HL-60 (cell line): ENCODE measurements around the gene PITPNB.
A peak's percentile ranks its signal among the peaks of the same experiment; 100 is the strongest.

Experiments
- DNase-seq, 2 experiments: peaks; one replicate each; pipeline ENCODE4 v3.0.0-alpha.2; 2010 to 2020; ENCODE audit warnings: low read depth in 1 of 2, low spot score in 1 of 2
- H3K27ac ChIP-seq: fragments of 250-450 bp; sonication (Bioruptor Pico); replicated peaks from 2 replicates; pipeline ENCODE4 v1.5.1; 2020; ENCODE audit warnings: mild to moderate bottlenecking, moderate library complexity
- H3K27me3 ChIP-seq: fragments of 250-450 bp; sonication (Bioruptor Pico); 2 replicates; pipeline ENCODE4 v1.5.1; 2021; ENCODE audit warnings: mild to moderate bottlenecking, moderate library complexity; ENCODE audit not compliant: insufficient read depth, poor library complexity, severe bottlenecking
- H3K4me3 ChIP-seq: replicated peaks from 2 replicates; pipeline ENCODE4 v1.5.1; 2011; ENCODE audit warnings: mild to moderate bottlenecking, control low read depth, low read length; ENCODE audit not compliant: insufficient read depth
- CTCF ChIP-seq: IDR thresholded peaks from one replicate; pipeline ENCODE4 v1.5.1; 2011; ENCODE audit warnings: low read length, control low read depth, inconsistent platforms; ENCODE audit not compliant: insufficient read depth
- GABPA ChIP-seq: IDR thresholded peaks from 2 replicates; pipeline ENCODE4 v1.6.1; 2012; ENCODE audit warnings: low read depth
- POLR2AphosphoS5 ChIP-seq: IDR thresholded peaks from 2 replicates; pipeline ENCODE4 v1.6.1; 2012; ENCODE audit warnings: low read depth
- REST ChIP-seq: IDR thresholded peaks from 2 replicates; pipeline ENCODE4 v1.6.1; 2012; ENCODE audit warnings: low read depth; ENCODE audit not compliant: insufficient replicate concordance
- SPI1 ChIP-seq: IDR thresholded peaks from 2 replicates; pipeline ENCODE4 v1.6.1; 2012; ENCODE audit warnings: low read depth, mild to moderate bottlenecking, borderline replicate concordance

The PITPNB gene

GRCh38 chr22:27952779-27953178, 33.7 kb upstream of the PITPNB start:
- no peak for DNase-seq
- no peak overlapping the region for H3K27ac ChIP-seq
- TF ChIP-seq SPI1 (no peak), REST (no peak), GABPA (no peak), CTCF (no peak), POLR2AphosphoS5 (no peak)
- no peaks in the 10 kb centered on the region for H3K27me3 ChIP-seq
- H3K4me3 ChIP-seq: no peak overlapping the region

- peak in 1 of 2 experiments; percentile 1 for DNase-seq
- H3K27ac ChIP-seq: no peak overlapping the region
- no peak overlapping the region for H3K4me3 ChIP-seq
- TF ChIP-seq CTCF (no peak), POLR2AphosphoS5 (no peak), SPI1 (no peak), REST (no peak), GABPA (no peak)
- no peaks in the 10 kb centered on the region for H3K27me3 ChIP-seq
These were observed 33.0 kb upstream of the PITPNB start for GRCh38 chr22:27952091-27952490.

- H3K27me3 ChIP-seq: no peaks in the 10 kb centered on the region
- no peak overlapping the region for H3K4me3 ChIP-seq
- H3K27ac ChIP-seq: no peak overlapping the region
- TF ChIP-seq SPI1 (no peak), CTCF (no peak)
- peak in 1 of 2 experiments; percentile 0 for DNase-seq
These were observed 30.4 kb upstream of the PITPNB start for GRCh38 chr22:27949421-27949820.

GRCh38 chr22:27948569-27948968, 29.5 kb upstream of the PITPNB start:
- TF ChIP-seq POLR2AphosphoS5 (no peak), SPI1 (no peak), CTCF (no peak), REST (no peak), GABPA (no peak)
- no peak overlapping the region for H3K27ac ChIP-seq
- H3K4me3 ChIP-seq: no peak overlapping the region
- H3K27me3 ChIP-seq: no peaks in the 10 kb centered on the region
- no peak for DNase-seq
